BLaER1 treated with 17β-estradiol and CSF1 and Interleukin-3, amounts not matched to agents 10 nM and 100 nM (cell line): ENCODE measurements around the gene TLCD3B.
"Not testable (repeated sequence)": the region's sequence is repeated elsewhere in the genome, so short reads cannot be mapped to it uniquely, and the experiment has no call there.

Experiments
- H3K27ac ChIP-seq, 11 experiments: shearing (Covaris generic); formaldehyde crosslinking; 2 replicates each; pipeline ENCODE4 v1.8.1; 2022
- H3K27me3 ChIP-seq, 11 experiments: shearing (Covaris generic); formaldehyde crosslinking; 2 replicates each; pipeline ENCODE4 v1.8.1; 2022
- H3K36me3 ChIP-seq, 11 experiments: shearing (Covaris generic); formaldehyde crosslinking; 2 replicates each; pipeline ENCODE4 v1.8.1; 2022
- H3K4me1 ChIP-seq, 10 experiments: shearing (Covaris generic); formaldehyde crosslinking; 2 replicates each; pipeline ENCODE4 v1.8.1; 2022
- H3K4me2 ChIP-seq, 11 experiments: shearing (Covaris generic); formaldehyde crosslinking; 2 replicates each; pipeline ENCODE4 v1.8.1; 2022
- H3K4me3 ChIP-seq, 10 experiments: shearing (Covaris generic); formaldehyde crosslinking; 2 replicates each; pipeline ENCODE4 v1.8.1; 2022
- H3K9ac ChIP-seq, 11 experiments: shearing (Covaris generic); formaldehyde crosslinking; 2 replicates each; pipeline ENCODE4 v1.8.1; 2022
- H3K9me3 ChIP-seq, 11 experiments: shearing (Covaris generic); formaldehyde crosslinking; replicated peaks in 1 of 11; 2 replicates each; pipeline ENCODE4 v1.8.1; 2022
- H4K20me1 ChIP-seq, 11 experiments: shearing (Covaris generic); formaldehyde crosslinking; 2 replicates each; pipeline ENCODE4 v1.8.1; 2022
- Cebpa-rat ChIP-seq, 11 experiments: shearing (Covaris generic); IDR thresholded peaks; 2 replicates each; pipeline ENCODE4 v1.8.1; 2022

The TLCD3B gene

GRCh38 chr16:30054451-30054850 is 23.4 kb upstream of the TLCD3B start:
- no peaks in the 10 kb centered on the region for H3K9me3 ChIP-seq
- peak overlapping the region in 7 of 11 experiments; percentile 1 to 90 (median 44); a peak in 6 of 22 replicates for H3K9ac ChIP-seq
- no peak overlapping the region; a peak in 1 of 20 replicates for H3K4me3 ChIP-seq
- no peak overlapping the region for H3K27ac ChIP-seq
- H3K4me1 ChIP-seq: peaks cover 18 to 41% (median 36%) of the 10 kb centered on the region in 10 experiments
- no peaks in the 10 kb centered on the region for H3K27me3 ChIP-seq
- no peak for TF ChIP-seq Cebpa-rat (IDR thresholded peaks at IDR 0.05)
- peaks cover 0 to 6% (median 0%) of the 10 kb centered on the region in 11 experiments; a peak in 4 of 22 replicates for H3K36me3 ChIP-seq
- H4K20me1 ChIP-seq: no peaks in the 10 kb centered on the region; a peak in 1 of 22 replicates
- H3K4me2 ChIP-seq: peak overlapping the region in 10 of 11 experiments; percentile 91 to 100 (median 98); a peak in 14 of 22 replicates

GRCh38 chr16:30053376-30054015 is 22.4 kb upstream of the TLCD3B start:
- no peaks in the 10 kb centered on the region; a peak in 1 of 22 replicates for H4K20me1 ChIP-seq
- H3K4me1 ChIP-seq: peaks cover 18 to 41% (median 36%) of the 10 kb centered on the region in 10 experiments
- H3K27ac ChIP-seq: peak overlapping the region in 10 of 11 experiments; percentile 30 to 89 (median 85); a peak in 18 of 22 replicates
- H3K27me3 ChIP-seq: no peaks in the 10 kb centered on the region
- H3K4me2 ChIP-seq: peak overlapping the region; percentile 91 to 100 (median 98)
- H3K9ac ChIP-seq: peak overlapping the region; percentile 74 to 90 (median 85)
- H3K36me3 ChIP-seq: no peaks in the 10 kb centered on the region
- H3K9me3 ChIP-seq: no peaks in the 10 kb centered on the region
- peak overlapping the region; percentile 75 to 89 (median 79) for H3K4me3 ChIP-seq
- TF ChIP-seq Cebpa-rat (IDR thresholded peaks at IDR 0.05): no peak

DNA sequence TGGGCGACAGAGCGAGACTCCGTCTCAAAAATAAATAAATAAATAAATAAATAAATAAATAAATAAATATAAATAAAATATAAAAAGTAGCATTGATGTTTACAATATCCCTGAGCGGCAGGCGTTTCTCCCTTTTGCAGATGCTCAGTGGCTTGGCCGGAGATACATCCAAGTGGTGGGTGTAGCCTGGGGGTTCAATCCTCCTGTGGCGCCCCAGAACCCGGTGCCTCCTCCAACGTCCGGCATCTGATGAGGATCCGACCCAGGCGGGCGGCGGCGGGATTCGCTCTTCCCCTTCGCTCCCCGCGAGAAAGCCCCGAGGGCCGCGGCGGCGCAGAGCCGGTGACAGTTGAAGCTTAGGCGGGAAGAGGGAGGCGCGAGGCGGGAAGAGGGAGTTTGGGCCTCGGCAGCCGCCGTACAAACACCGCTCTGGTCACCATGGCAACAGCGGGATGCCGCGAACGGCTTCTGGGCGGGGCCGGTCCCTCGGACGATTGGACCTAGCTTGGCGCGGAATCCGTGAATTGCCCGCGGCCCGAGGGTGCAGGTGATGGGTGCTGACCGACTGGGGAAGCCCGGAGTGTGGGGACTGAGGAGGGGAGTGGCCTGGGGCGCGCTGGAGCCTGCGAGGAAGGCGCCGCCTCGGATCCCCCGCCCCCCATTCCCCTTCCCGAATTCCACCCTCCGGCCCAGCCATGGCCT is 21.8 kb upstream of the TLCD3B start:
- Histone ChIP-seq H3K4me1 (peaks cover 18 to 41% (median 36%) of the 10 kb centered on the region in 10 experiments), H3K36me3 (no peaks in the 10 kb centered on the region), H3K9ac (peak overlapping the region; percentile 74 to 90 (median 85)), H3K4me2 (peak overlapping the region; percentile 91 to 100 (median 98)), H3K27ac (peak overlapping the region in 10 of 11 experiments; percentile 30 to 89 (median 85); a peak in 19 of 22 replicates), H3K27me3 (no peaks in the 10 kb centered on the region), H4K20me1 (no peaks in the 10 kb centered on the region; a peak in 1 of 22 replicates), H3K9me3 (no peaks in the 10 kb centered on the region), H3K4me3 (peak overlapping the region; percentile 75 to 89 (median 79))
- TF ChIP-seq Cebpa-rat (IDR thresholded peaks at IDR 0.05): 0 out of 22 replicates have a peak, but pooled peaks of 1 of the 11 experiments have one; percentile 4

GRCh38 chr16:30051518-30051917 is 20.4 kb upstream of the TLCD3B start:
- Histone ChIP-seq H3K4me3 (no peak overlapping the region), H3K27me3 (no peaks in the 10 kb centered on the region), H3K9me3 (no peaks in the 10 kb centered on the region), H3K36me3 (no peaks in the 10 kb centered on the region), H3K4me2 (peak overlapping the region; percentile 91 to 100 (median 98); a peak in 19 of 22 replicates), H3K9ac (peak overlapping the region in 7 of 11 experiments; percentile 78 to 90 (median 87); a peak in 12 of 22 replicates), H3K27ac (peak overlapping the region in 8 of 11 experiments; percentile 74 to 89 (median 86); a peak in 13 of 22 replicates), H3K4me1 (peaks cover 18 to 49% (median 38%) of the 10 kb centered on the region in 10 experiments), H4K20me1 (no peaks in the 10 kb centered on the region; a peak in 1 of 22 replicates)
- TF ChIP-seq Cebpa-rat (IDR thresholded peaks at IDR 0.05): no peak

DNA sequence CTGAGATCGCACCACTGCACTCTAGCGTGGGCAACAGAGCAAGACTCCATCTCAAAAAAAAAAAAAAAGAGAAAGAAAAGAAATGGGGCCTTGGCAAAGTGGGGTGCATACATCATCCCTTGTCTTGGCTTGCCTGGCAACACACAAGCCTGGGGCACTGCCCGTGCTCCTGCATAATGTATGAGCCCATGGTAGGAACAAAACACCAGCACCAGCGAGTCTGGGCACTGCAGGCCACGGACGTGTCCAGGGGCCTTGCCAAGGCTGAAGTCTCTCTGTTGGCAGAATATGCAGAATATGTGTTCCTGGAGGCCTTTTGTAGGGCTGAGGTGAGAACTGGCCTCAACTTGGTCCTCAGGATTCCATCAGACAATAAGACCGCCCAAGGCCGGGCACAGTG is 18.8 kb upstream of the TLCD3B start:
- Histone ChIP-seq H4K20me1 (no peaks in the 10 kb centered on the region), H3K4me3 (no peak overlapping the region), H3K9me3 (no peaks in the 10 kb centered on the region), H3K36me3 (no peaks in the 10 kb centered on the region), H3K27ac (no peak overlapping the region), H3K4me1 (peaks cover 15 to 44% (median 34%) of the 10 kb centered on the region in 10 experiments), H3K27me3 (no peaks in the 10 kb centered on the region), H3K9ac (no peak overlapping the region), H3K4me2 (no peak overlapping the region)
- no peak for TF ChIP-seq Cebpa-rat (IDR thresholded peaks at IDR 0.05)

GRCh38 chr16:30046588-30046987 is 15.5 kb upstream of the TLCD3B start:
- H3K4me3 ChIP-seq: no peak overlapping the region
- no peak for TF ChIP-seq Cebpa-rat (IDR thresholded peaks at IDR 0.05)
- H3K27ac ChIP-seq: no peak overlapping the region
- no peaks in the 10 kb centered on the region for H3K36me3 ChIP-seq
- no peak overlapping the region for H3K4me2 ChIP-seq
- H3K4me1 ChIP-seq: peaks cover 0 to 15% (median 8%) of the 10 kb centered on the region in 10 experiments; a peak in 18 of 20 replicates
- no peaks in the 10 kb centered on the region for H3K9me3 ChIP-seq
- H4K20me1 ChIP-seq: no peaks in the 10 kb centered on the region
- H3K27me3 ChIP-seq: no peaks in the 10 kb centered on the region
- no peak overlapping the region for H3K9ac ChIP-seq

DNA sequence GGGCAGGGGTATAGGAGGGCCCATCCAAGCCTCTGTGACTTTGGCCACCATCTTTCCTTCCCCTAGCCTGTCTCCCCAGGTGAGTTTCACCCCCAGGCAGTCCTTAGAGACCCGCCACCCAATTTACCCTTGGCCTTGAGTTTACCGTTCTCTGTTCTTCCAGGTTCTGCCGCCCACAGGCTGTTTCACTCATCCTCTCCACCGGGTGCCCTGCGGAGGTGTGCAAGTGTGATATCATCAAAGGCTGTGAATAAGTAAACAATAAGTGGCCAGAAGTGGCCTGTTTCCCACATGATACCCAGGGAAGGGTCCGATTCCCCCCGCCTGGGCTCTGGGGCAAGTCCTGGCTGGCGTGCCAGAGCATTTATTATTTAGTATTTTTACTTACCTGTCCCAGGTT is 15.1 kb upstream of the TLCD3B start:
- H3K27me3 ChIP-seq: no peaks in the 10 kb centered on the region
- no peak overlapping the region for H3K9ac ChIP-seq
- no peaks in the 10 kb centered on the region for H3K9me3 ChIP-seq
- H3K4me3 ChIP-seq: no peak overlapping the region
- no peaks in the 10 kb centered on the region for H3K36me3 ChIP-seq
- H4K20me1 ChIP-seq: no peaks in the 10 kb centered on the region
- H3K4me2 ChIP-seq: no peak overlapping the region
- H3K27ac ChIP-seq: no peak overlapping the region
- H3K4me1 ChIP-seq: peaks cover 0 to 11% (median 4%) of the 10 kb centered on the region in 10 experiments; a peak in 8 of 20 replicates
- no peak for TF ChIP-seq Cebpa-rat (IDR thresholded peaks at IDR 0.05)

DNA sequence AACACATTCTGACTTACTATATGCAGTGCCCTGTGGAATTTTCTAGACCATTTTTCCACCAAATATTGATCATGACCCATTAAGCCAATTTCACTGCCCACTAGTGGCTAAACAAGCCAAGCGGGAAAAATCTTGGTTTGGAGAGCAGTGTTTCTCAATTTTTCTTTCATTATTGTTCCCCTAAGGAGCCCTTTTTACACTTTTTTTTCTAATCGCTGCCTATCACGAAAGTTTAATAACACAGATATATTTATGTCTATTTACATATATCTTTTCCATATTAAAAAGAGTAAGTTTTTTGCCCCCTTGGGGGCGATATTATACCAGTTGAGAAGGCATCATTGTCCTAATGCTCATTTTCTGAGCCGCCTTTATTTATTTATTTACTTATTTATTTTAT is 10.8 kb upstream of the TLCD3B start:
- Histone ChIP-seq H3K4me2 (no peak overlapping the region), H3K9me3 (no peaks in the 10 kb centered on the region), H4K20me1 (no peaks in the 10 kb centered on the region), H3K27me3 (no peaks in the 10 kb centered on the region), H3K27ac (no peak overlapping the region), H3K36me3 (no peaks in the 10 kb centered on the region), H3K4me1 (peaks cover 0 to 7% (median under 1%) of the 10 kb centered on the region in 10 experiments; a peak in 3 of 20 replicates), H3K9ac (no peak overlapping the region), H3K4me3 (no peak overlapping the region)
- TF ChIP-seq Cebpa-rat (IDR thresholded peaks at IDR 0.05): no peak

GRCh38 chr16:30040690-30041089 is 9.6 kb upstream of the TLCD3B start:
- not testable (repeated sequence) for H3K4me3 ChIP-seq, H3K9ac ChIP-seq, H3K36me3 ChIP-seq, H3K9me3 ChIP-seq, H3K27ac ChIP-seq, H3K27me3 ChIP-seq, H4K20me1 ChIP-seq, H3K4me1 ChIP-seq
- H3K4me2 ChIP-seq: peak overlapping the region in 1 of 11 experiments; percentile 29; a peak in 1 of 22 replicates
